ENCODE results near the gene CHIC1.
"Not testable (repeated sequence)": the region's sequence is repeated elsewhere in the genome, so short reads cannot be mapped to it uniquely, and the experiment has no call there.

GRCh38 chrX:73661322-73661721, 98.3 kb downstream of the CHIC1 start:
- TF ChIP-seq, protein P1, sequence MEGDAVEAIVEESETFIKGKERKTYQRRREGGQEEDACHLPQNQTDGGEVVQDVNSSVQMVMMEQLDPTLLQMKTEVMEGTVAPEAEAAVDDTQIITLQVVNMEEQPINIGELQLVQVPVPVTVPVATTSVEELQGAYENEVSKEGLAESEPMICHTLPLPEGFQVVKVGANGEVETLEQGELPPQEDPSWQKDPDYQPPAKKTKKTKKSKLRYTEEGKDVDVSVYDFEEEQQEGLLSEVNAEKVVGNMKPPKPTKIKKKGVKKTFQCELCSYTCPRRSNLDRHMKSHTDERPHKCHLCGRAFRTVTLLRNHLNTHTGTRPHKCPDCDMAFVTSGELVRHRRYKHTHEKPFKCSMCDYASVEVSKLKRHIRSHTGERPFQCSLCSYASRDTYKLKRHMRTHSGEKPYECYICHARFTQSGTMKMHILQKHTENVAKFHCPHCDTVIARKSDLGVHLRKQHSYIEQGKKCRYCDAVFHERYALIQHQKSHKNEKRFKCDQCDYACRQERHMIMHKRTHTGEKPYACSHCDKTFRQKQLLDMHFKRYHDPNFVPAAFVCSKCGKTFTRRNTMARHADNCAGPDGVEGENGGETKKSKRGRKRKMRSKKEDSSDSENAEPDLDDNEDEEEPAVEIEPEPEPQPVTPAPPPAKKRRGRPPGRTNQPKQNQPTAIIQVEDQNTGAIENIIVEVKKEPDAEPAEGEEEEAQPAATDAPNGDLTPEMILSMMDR (IDR thresholded peaks at IDR 0.05), result not testable (repeated sequence)
- TF ChIP-seq POLR2A (IDR thresholded peaks at IDR 0.05), result not testable (repeated sequence)
